ENCODE data around the gene APEX2.

GRCh38 chrX:55026143-55026542 is 26.0 kb downstream of the APEX2 start:
- TF ChIP-seq CTCF (conservative IDR thresholded peaks at IDR 0.05; ENCODE audit: low read depth in 2 of 2) (no peak), EZH2 (IDR thresholded peaks at IDR 0.05; ENCODE audit: low read depth, unreplicated experiment) (no peak), POLR2AphosphoS5 (IDR thresholded peaks at IDR 0.05; ENCODE audit: low read depth) (no peak), ETS1 (IDR thresholded peaks at IDR 0.05) (no peak), REST (IDR thresholded peaks at IDR 0.05; ENCODE audit: unreplicated experiment) (no peak), EZH2phosphoT487 (IDR thresholded peaks at IDR 0.05; ENCODE audit: unreplicated experiment) (no peak), CREB1 (CRISPR knock-in tag; IDR thresholded peaks at IDR 0.05; ENCODE audit: low read depth) (no peak), NANOG (IDR thresholded peaks at IDR 0.05; ENCODE audit: borderline replicate concordance) (no peak)

Data from GM23338 (cell line).